Nephron progenitor cell (in vitro differentiated cells): ENCODE data around the gene HIVEP3.
A peak's percentile ranks its signal among the peaks of the same experiment; 100 is the strongest.

Source experiments
- DNase-seq: peaks from one replicate; pipeline ENCODE4 v3.0.0; 2021
- H3K27ac Mint-ChIP-seq: 2 replicates; pipeline ENCODE4 v1.8.0; 2021; ENCODE audit warnings: mild to moderate bottlenecking, moderate library complexity, mixed read lengths
- H3K27me3 Mint-ChIP-seq: 2 replicates; pipeline ENCODE4 v1.8.0; 2021; ENCODE audit warnings: mild to moderate bottlenecking, low read depth, mixed read lengths; ENCODE audit not compliant: poor library complexity
- H3K36me3 Mint-ChIP-seq: 2 replicates; pipeline ENCODE4 v1.8.0; 2021; ENCODE audit warnings: low read depth, mixed read lengths
- H3K4me1 Mint-ChIP-seq: 2 replicates; pipeline ENCODE4 v1.8.0; 2021; ENCODE audit warnings: mixed read lengths
- H3K4me3 Mint-ChIP-seq: 2 replicates; pipeline ENCODE4 v1.8.0; 2021; ENCODE audit warnings: mild to moderate bottlenecking, moderate library complexity, mixed read lengths
- H3K9me3 Mint-ChIP-seq: 2 replicates; pipeline ENCODE4 v1.8.0; 2021; ENCODE audit warnings: mild to moderate bottlenecking, moderate library complexity, mixed read lengths
- TF ChIP-seq, protein P1 (sequence below): fragments of 200-600 bp; sonication (generic); IDR thresholded peaks from 2 replicates; pipeline ENCODE4 v1.5.0; 2021; ENCODE audit warnings: antibody characterized with exemption

The HIVEP3 gene

GRCh38 chr1:41627491-41628280 is 291.0 kb downstream of the HIVEP3 start:
- Mint-ChIP-seq H3K27ac (no peak overlapping the region), H3K27me3 (peaks cover 5% of the 10 kb centered on the region), H3K9me3 (no peaks in the 10 kb centered on the region), H3K4me3 (no peak overlapping the region), H3K4me1 (peaks cover 37% of the 10 kb centered on the region), H3K36me3 (no peaks in the 10 kb centered on the region)
- no peak for DNase-seq
- TF ChIP-seq, protein P1, sequence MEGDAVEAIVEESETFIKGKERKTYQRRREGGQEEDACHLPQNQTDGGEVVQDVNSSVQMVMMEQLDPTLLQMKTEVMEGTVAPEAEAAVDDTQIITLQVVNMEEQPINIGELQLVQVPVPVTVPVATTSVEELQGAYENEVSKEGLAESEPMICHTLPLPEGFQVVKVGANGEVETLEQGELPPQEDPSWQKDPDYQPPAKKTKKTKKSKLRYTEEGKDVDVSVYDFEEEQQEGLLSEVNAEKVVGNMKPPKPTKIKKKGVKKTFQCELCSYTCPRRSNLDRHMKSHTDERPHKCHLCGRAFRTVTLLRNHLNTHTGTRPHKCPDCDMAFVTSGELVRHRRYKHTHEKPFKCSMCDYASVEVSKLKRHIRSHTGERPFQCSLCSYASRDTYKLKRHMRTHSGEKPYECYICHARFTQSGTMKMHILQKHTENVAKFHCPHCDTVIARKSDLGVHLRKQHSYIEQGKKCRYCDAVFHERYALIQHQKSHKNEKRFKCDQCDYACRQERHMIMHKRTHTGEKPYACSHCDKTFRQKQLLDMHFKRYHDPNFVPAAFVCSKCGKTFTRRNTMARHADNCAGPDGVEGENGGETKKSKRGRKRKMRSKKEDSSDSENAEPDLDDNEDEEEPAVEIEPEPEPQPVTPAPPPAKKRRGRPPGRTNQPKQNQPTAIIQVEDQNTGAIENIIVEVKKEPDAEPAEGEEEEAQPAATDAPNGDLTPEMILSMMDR, result no peak

GRCh38 chr1:41626616-41627375 is 291.9 kb downstream of the HIVEP3 start:
- H3K36me3 Mint-ChIP-seq, result no peaks in the 10 kb centered on the region
- H3K27me3 Mint-ChIP-seq, result peaks cover 5% of the 10 kb centered on the region
- no peak for DNase-seq
- H3K27ac Mint-ChIP-seq, result no peak overlapping the region
- no peak overlapping the region for H3K4me3 Mint-ChIP-seq
- H3K9me3 Mint-ChIP-seq, result no peaks in the 10 kb centered on the region
- H3K4me1 Mint-ChIP-seq, result peaks cover 29% of the 10 kb centered on the region
- TF ChIP-seq, protein P1, result no peak

- peak; percentile 30 for DNase-seq
- H3K4me3 Mint-ChIP-seq, result no peak overlapping the region
- peaks cover 29% of the 10 kb centered on the region for H3K4me1 Mint-ChIP-seq
- no peaks in the 10 kb centered on the region for H3K9me3 Mint-ChIP-seq
- peak overlapping the region; percentile 76 for H3K27ac Mint-ChIP-seq
- H3K27me3 Mint-ChIP-seq, result peaks cover 2% of the 10 kb centered on the region
- no peaks in the 10 kb centered on the region for H3K36me3 Mint-ChIP-seq
- TF ChIP-seq, protein P1, result no peak
Measured at GRCh38 chr1:41626146-41626545, 292.6 kb downstream of the HIVEP3 start.

DNA sequence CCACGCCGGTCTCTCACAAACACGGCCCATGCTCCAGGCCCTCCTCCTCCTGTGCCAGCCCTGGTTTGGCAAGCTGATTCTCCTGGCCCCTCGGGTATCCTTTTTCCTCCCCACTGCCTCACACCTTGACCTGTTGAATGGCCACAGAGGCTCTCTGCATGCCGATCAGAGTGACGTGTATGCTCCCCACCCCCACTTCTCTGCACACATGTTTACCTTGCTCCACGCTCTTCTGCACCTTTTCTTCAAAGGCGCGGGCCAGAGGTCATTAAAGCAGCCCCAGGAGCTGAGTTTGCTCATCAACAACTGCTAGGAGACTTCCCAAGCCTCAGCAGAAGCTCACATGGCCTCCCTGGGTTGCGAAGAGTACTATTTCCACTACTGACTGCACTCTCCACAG is 295.0 kb downstream of the HIVEP3 start:
- peaks cover 2% of the 10 kb centered on the region for H3K27me3 Mint-ChIP-seq
- no peak overlapping the region for H3K27ac Mint-ChIP-seq

GRCh38 chr1:41622859-41623732 is 295.6 kb downstream of the HIVEP3 start:
- Mint-ChIP-seq H3K27ac (no peak overlapping the region), H3K4me3 (no peak overlapping the region), H3K9me3 (no peaks in the 10 kb centered on the region), H3K36me3 (no peaks in the 10 kb centered on the region), H3K27me3 (no peaks in the 10 kb centered on the region), H3K4me1 (peaks cover 39% of the 10 kb centered on the region)
- no peak for DNase-seq
- TF ChIP-seq, protein P1, result no peak

More for the DNA sequence above, 295.0 kb downstream of the HIVEP3 start:
- TF ChIP-seq, protein P1, result no peak
- no peak for DNase-seq
- no peaks in the 10 kb centered on the region for H3K36me3 Mint-ChIP-seq
- peaks cover 33% of the 10 kb centered on the region for H3K4me1 Mint-ChIP-seq
- H3K9me3 Mint-ChIP-seq, result no peaks in the 10 kb centered on the region
- no peak overlapping the region for H3K4me3 Mint-ChIP-seq
